ENCODE measurements around the gene ZNF628.

ZNF628 gene

DNA sequence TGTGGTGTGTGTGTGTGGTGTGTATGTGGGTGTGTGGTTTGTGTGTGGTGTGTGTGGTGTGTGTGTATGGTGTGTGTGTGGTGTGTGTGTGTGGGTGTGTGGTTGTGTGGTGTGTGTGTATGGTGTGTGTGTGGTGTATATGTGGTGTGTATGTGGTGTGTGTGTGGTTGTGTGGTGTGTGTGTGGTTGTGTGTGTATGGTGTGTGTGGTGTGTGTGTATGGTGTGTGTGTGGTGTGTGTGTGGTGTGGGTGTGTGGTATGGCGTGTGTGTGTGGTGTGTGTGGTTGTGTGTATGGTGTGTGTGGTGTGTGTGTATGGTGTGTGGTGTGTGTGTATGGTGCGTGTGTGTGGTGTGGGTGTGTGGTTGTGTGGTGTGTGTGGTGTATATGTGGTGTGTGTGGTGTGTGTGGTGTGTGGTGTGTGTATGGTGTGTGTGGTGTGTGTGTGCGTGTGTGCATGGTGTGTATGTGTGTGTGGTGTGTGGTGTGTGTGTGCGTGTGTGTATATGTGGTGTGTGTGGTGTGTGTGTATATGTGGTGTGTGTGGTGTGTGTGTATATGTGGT lies 42.0 kb upstream of the ZNF628 start:
- TF ChIP-seq POLR2AphosphoS5 (IDR thresholded peaks at IDR 0.05; ENCODE audit: low read depth) (no peak), CTCF (IDR thresholded peaks at IDR 0.05; ENCODE audit: insufficient read depth, low read length) (no peak), SPI1 (IDR thresholded peaks at IDR 0.05; ENCODE audit: borderline replicate concordance, low read depth) (no peak), GABPA (IDR thresholded peaks at IDR 0.05; ENCODE audit: low read depth) (no peak)
- TF ChIP-seq, protein P1, sequence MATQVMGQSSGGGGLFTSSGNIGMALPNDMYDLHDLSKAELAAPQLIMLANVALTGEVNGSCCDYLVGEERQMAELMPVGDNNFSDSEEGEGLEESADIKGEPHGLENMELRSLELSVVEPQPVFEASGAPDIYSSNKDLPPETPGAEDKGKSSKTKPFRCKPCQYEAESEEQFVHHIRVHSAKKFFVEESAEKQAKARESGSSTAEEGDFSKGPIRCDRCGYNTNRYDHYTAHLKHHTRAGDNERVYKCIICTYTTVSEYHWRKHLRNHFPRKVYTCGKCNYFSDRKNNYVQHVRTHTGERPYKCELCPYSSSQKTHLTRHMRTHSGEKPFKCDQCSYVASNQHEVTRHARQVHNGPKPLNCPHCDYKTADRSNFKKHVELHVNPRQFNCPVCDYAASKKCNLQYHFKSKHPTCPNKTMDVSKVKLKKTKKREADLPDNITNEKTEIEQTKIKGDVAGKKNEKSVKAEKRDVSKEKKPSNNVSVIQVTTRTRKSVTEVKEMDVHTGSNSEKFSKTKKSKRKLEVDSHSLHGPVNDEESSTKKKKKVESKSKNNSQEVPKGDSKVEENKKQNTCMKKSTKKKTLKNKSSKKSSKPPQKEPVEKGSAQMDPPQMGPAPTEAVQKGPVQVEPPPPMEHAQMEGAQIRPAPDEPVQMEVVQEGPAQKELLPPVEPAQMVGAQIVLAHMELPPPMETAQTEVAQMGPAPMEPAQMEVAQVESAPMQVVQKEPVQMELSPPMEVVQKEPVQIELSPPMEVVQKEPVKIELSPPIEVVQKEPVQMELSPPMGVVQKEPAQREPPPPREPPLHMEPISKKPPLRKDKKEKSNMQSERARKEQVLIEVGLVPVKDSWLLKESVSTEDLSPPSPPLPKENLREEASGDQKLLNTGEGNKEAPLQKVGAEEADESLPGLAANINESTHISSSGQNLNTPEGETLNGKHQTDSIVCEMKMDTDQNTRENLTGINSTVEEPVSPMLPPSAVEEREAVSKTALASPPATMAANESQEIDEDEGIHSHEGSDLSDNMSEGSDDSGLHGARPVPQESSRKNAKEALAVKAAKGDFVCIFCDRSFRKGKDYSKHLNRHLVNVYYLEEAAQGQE (IDR thresholded peaks at IDR 0.05; ENCODE audit: insufficient replicate concordance, low read depth), result no peak
- DNase-seq (ENCODE audit: low read depth in 1 of 2, low spot score in 1 of 2), result no peak
- H3K27me3 ChIP-seq (ENCODE audit: insufficient read depth, poor library complexity, severe bottlenecking), result no peaks in the 10 kb centered on the region
- no peak overlapping the region for H3K27ac ChIP-seq (replicated peaks)
- H3K4me3 ChIP-seq (replicated peaks; ENCODE audit: insufficient read depth, low read length), result no peak overlapping the region

GRCh38 chr19:55435020-55435419 lies 41.4 kb upstream of the ZNF628 start:
- no peak for DNase-seq (ENCODE audit: low read depth in 1 of 2, low spot score in 1 of 2)
- TF ChIP-seq GABPA (IDR thresholded peaks at IDR 0.05; ENCODE audit: low read depth) (no peak), SPI1 (IDR thresholded peaks at IDR 0.05; ENCODE audit: borderline replicate concordance, low read depth) (no peak), CTCF (IDR thresholded peaks at IDR 0.05; ENCODE audit: insufficient read depth, low read length) (no peak), POLR2AphosphoS5 (IDR thresholded peaks at IDR 0.05; ENCODE audit: low read depth) (no peak)
- TF ChIP-seq, protein P1 (IDR thresholded peaks at IDR 0.05; ENCODE audit: insufficient replicate concordance, low read depth), result no peak
- H3K4me3 ChIP-seq (replicated peaks; ENCODE audit: insufficient read depth, low read length), result no peak overlapping the region
- no peak overlapping the region for H3K27ac ChIP-seq (replicated peaks)
- H3K27me3 ChIP-seq (ENCODE audit: insufficient read depth, poor library complexity, severe bottlenecking), result no peaks in the 10 kb centered on the region

GRCh38 chr19:55436847-55437246 lies 39.6 kb upstream of the ZNF628 start:
- no peak for DNase-seq (ENCODE audit: low read depth in 1 of 2, low spot score in 1 of 2)
- Histone ChIP-seq H3K27me3 (ENCODE audit: insufficient read depth, poor library complexity, severe bottlenecking) (peaks cover 15% of the 10 kb centered on the region), H3K4me3 (replicated peaks; ENCODE audit: insufficient read depth, low read length) (no peak overlapping the region), H3K27ac (replicated peaks) (no peak overlapping the region)
- TF ChIP-seq CTCF (IDR thresholded peaks at IDR 0.05; ENCODE audit: insufficient read depth, low read length) (no peak), GABPA (IDR thresholded peaks at IDR 0.05; ENCODE audit: low read depth) (no peak), POLR2AphosphoS5 (IDR thresholded peaks at IDR 0.05; ENCODE audit: low read depth) (no peak), SPI1 (IDR thresholded peaks at IDR 0.05; ENCODE audit: borderline replicate concordance, low read depth) (no peak)
- TF ChIP-seq, protein P1 (IDR thresholded peaks at IDR 0.05; ENCODE audit: insufficient replicate concordance, low read depth), result no peak

Data from HL-60 (cell line).